ENCODE data around the gene AFAP1L2.

The AFAP1L2 gene, protein sequence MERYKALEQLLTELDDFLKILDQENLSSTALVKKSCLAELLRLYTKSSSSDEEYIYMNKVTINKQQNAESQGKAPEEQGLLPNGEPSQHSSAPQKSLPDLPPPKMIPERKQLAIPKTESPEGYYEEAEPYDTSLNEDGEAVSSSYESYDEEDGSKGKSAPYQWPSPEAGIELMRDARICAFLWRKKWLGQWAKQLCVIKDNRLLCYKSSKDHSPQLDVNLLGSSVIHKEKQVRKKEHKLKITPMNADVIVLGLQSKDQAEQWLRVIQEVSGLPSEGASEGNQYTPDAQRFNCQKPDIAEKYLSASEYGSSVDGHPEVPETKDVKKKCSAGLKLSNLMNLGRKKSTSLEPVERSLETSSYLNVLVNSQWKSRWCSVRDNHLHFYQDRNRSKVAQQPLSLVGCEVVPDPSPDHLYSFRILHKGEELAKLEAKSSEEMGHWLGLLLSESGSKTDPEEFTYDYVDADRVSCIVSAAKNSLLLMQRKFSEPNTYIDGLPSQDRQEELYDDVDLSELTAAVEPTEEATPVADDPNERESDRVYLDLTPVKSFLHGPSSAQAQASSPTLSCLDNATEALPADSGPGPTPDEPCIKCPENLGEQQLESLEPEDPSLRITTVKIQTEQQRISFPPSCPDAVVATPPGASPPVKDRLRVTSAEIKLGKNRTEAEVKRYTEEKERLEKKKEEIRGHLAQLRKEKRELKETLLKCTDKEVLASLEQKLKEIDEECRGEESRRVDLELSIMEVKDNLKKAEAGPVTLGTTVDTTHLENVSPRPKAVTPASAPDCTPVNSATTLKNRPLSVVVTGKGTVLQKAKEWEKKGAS

DNA sequence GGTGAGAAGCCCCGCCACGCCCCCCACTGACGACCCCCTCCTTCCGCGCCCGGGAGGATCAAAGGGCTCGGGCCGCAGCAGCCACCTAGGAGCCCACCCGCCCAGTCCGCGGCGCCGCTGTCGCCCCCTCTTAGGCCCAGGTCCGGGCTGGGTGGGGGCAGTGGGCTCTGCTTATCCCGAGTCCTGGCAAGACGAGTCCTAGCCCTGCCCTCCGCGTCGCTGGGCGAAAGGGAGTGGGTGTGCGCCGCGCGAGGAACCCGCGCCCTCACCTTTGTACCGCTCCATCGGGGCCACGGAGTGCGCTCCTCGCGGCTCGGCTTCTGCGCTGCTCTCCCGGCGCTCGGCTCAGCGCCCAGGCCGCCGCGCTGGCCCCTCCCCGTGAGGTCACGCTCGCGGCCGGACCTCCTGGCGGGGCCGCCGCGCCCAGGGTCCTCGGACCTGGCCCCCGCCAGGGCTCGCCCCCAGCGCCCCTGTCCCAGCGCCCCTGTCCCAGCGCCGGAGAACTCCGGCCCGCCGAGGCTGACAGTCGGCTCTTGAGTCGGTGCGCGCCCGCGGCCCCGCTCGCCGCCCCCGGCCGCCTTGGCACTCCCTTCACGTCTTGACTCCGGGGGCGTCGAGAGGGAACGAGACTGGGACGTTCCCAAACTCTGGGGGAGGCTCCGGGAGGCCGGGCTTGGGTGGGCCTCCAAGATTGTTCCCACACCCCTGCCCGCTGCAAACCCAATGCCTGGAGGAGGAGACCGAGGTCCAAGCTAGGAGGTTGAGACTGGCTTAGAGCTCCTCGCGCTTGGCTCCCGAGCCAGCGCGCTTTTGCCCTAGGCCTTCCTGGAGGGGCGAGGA is at the start of gene AFAP1L2:
Gene AFAP1L2, minus strand, starts transcription at position 332 of the 840 bp plus-strand sequence. Its CDS starts 47 bp downstream, at position 285.
- DNase-seq (ENCODE audit: low read depth), result no peak

GRCh38 chr10:114453576-114453975 is 49.3 kb upstream of the AFAP1L2 start:
- DNase-seq (ENCODE audit: low read depth), result no peak

DNA sequence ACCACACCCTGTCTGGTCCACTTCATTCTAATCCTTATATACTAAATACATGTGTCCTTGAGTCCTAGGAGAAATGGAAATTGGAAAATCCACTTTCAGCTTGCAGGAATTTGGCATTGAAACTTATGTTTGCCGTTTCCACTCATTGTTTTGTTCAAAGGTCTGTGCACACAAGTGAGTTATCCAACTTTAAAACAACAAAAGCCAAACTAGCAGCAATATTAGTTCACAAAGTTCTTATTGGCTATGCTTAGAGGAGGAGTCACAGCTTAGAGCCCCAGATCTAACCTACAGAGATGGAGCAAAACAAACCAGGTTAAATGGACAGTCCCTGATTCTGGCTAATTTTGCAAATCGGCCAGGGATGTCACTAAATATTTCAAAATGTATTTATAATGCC is 44.6 kb upstream of the AFAP1L2 start:
- no peak for DNase-seq (ENCODE audit: low read depth)

- no peak for DNase-seq (ENCODE audit: low read depth)
These were observed 41.0 kb upstream of the AFAP1L2 start for GRCh38 chr10:114445332-114445731.

DNA sequence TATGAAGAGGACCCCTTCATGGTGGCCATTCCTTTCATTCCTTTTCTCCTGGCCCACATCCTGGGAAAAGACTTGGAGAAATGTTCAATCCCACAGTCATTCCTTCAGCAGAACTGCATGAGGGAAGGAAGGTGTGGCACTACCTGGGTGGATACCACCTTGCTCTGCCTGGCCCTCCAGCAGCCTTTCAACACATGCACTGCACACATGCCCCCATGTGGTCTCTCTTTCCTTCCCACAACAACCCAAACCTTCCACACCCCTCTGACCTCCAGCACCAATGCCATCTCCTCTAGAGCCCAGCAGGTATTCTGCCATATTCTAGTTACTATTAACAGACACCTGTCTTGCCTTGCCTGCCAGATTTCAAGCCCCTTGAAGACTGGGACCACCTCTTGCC is 40.5 kb upstream of the AFAP1L2 start:
- DNase-seq (ENCODE audit: low read depth), result no peak

- no peak for DNase-seq (ENCODE audit: low read depth)
These were observed 37.9 kb upstream of the AFAP1L2 start for GRCh38 chr10:114442091-114442630.

- DNase-seq (ENCODE audit: low read depth), result no peak
These were observed 36.8 kb upstream of the AFAP1L2 start for GRCh38 chr10:114441107-114441506.

DNA sequence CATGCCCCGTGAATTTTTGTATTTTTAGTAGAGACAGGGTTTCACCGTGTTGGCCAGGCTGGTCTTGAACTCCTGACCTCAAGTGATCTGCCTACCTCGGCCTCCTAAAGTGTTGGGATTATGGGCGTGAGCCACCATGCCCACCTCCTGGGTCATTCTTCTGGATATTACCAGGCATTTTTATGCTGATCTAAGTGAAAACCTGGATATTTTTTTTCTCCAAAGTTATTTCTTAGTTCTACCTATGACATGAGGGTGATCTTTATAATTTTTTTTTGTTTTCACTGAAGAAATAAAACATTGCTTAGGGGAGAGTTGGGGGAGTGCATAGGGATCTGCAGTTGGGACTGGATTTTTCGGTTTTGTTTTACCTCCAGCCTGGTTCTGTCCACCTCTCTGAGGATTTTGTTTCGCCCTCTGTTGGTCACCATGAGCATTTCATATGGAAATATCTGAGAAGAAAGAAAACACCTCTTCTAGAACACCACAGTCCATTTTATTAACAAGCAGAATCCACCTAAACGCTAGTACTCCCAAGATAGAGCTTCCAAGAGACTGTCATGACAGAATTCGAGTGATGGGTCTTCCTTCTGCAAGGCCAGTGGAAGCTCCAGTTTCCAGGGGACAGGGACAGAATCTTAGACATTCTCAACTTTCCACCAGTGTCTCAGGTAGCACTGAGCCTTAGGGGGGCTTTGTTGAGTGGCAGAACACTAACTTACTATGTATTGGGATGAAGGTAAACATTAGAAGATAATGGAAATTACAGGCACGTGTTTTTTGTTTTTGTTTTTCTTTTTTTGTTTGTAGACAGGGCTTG is 33.4 kb upstream of the AFAP1L2 start:
- DNase-seq (ENCODE audit: low read depth), result no peak

DNA sequence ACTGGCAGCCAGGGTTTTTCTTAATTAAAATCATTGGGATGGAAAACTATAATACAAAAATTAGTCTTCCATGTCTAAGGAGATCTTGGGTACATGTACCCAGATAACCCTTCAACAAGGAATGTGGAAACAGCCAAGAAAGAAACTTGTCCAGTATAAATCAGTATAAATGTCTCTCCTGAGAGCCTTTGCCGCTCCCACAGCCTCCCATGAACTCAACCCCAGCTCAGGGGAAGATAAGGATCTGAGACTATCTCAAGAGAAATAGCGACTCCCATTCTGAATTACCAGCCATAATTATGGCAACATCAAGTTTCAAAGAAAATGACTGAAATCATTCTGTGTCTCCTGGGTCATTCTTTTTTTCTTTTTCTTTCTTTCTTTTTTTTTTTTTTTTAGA is 32.6 kb upstream of the AFAP1L2 start:
- no peak for DNase-seq (ENCODE audit: low read depth)

- no peak for DNase-seq (ENCODE audit: low read depth)
These were observed 28.3 kb upstream of the AFAP1L2 start for GRCh38 chr10:114432566-114433093.

GRCh38 chr10:114431414-114432135 is 27.3 kb upstream of the AFAP1L2 start:
- DNase-seq (ENCODE audit: low read depth), result no peak

GRCh38 chr10:114430688-114431413 is 26.5 kb upstream of the AFAP1L2 start:
- DNase-seq (ENCODE audit: low read depth), result no peak

DNA sequence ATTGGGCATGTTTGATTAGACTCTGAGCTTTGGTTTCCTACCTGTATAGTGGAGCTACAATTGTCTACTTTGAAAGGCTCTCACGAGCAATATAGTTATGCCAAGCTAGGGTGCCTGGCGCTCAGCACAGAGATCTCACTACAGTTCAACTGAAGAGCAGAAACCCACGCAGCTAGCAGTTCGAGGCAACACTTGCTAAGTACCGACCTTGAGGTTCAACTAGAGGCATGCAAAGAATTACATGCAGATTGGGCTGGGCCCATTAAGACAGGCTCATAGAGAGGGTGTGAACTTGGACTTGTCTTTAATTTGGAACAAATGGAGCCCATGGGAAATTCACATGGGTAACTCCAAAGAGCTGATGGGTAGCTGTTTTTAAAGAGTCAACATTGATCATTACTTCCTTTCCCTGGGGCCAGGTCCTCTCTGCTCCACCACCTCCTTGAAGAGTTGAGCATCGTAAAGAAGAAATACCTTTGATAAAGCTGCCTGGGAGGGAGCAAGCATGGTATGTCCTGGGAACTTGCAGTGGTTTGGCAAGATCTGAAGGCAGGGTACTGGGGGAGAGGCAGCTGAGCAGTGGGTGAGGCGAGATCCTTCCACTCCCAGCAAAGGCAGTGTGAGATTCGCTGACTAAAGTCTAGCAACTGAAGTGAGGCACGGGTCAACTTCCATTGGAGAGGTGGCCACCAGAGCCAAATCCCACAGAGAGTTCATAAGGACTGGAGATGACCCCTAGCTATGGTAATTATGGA is 25.5 kb upstream of the AFAP1L2 start:
- no peak for DNase-seq (ENCODE audit: low read depth)

DNA sequence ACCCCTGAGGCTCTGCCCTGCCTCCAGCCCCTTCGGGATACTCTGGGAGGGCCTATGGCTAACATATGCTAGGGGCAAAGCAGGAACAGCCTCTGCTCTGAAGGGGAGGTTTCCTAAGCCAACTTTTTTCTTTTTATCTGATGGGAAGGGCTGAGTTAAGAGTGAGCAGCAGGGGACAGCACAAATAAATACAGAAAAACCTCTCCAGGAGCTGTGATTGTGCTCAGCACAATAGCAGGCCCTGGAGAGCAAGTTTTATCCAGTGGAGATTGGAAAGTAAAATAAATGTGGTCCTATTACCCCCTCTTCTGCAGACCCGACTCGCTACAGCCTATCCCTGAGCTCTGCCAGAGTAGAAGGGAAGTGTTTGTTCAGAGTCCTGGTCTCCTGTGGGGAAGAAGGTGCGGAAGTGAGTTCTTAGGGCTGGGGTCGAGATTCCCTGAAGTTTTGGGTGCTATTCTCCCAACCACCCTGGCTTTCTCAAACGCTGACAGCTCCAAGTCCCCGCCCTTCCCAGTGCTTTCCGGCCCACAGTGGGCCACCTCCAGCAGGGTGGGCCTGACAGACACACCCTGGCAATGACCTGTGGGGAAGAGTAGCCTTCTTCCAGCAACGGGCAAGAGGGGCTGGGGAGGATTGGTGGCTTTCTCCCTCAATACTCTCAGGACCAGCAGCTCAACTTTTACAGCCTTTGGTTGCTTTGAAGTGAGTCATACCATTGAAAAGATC is 23.0 kb upstream of the AFAP1L2 start:
- DNase-seq (ENCODE audit: low read depth), result no peak

GRCh38 chr10:114426476-114426875 is 22.2 kb upstream of the AFAP1L2 start:
- no peak for DNase-seq (ENCODE audit: low read depth)

GRCh38 chr10:114420811-114421485 is 16.6 kb upstream of the AFAP1L2 start:
- no peak for DNase-seq (ENCODE audit: low read depth)

GRCh38 chr10:114418109-114418508 is 13.8 kb upstream of the AFAP1L2 start:
- DNase-seq (ENCODE audit: low read depth), result no peak

Measured in stromal cell of bone marrow (primary cell).